Measurements from ENCODE around the gene RNU2-1. TPM values are rescaled to one million over a fixed set of nuclear protein-coding genes. Genes with fewer than 3 reads are reported as not detected.
"Not testable (repeated sequence)": the region's sequence is repeated elsewhere in the genome, so short reads cannot be mapped to it uniquely, and the experiment has no call there.

Gene RNU2-1
- total and polyA plus RNA-seq, 2 of the 13 experiments (the other 11 are each of a cell fraction or from before 2014, with no cell fraction given), result not detected

DNA sequence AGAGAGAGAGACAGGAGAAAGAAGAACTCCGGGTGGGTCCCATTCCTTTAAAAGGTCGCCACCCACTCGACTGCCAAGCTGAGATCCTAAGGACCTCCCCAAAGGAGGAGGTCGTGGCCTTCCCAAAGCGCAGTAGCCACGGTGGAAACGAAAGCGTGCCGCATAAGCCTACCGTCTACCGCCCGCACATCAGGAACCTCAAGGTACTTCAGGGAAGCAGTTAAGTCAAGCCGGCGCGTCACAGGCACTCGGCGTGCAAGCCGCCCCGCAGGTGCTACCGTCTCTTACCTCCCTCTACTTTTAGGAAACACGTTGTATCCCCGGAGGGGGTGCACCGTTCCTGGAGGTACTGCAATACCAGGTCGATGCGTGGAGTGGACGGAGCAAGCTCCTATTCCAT is 5.8 kb upstream of the RNU2-1 start:
- intact Hi-C loops (cut with micrococcal nuclease; ENCODE audit: unreplicated experiment); H3K9ac ChIP-seq (ENCODE audit: insufficient read depth, low read depth, low read length); H3K9me3 ChIP-seq (ENCODE audit: low read length); BruUV-seq (replicated peaks); H4K20me1 ChIP-seq (ENCODE audit: insufficient read depth, low read length); FAIRE-seq; H3K79me2 ChIP-seq (ENCODE audit: insufficient read depth, low read length); H3K4me1 ChIP-seq (ENCODE audit: insufficient read depth, low read length); H2AFZ ChIP-seq (ENCODE audit: low read length); POLR2A ChIA-PET; H3K4me2 ChIP-seq (ENCODE audit: low read depth, low read length); DNase-seq (ENCODE audit: low spot score); H3K27me3 ChIP-seq (ENCODE audit: control insufficient read depth in 1 of 2, insufficient read depth in 2 of 2, low read length in 2 of 2); H3K27ac ChIP-seq (ENCODE audit: extremely low read length, insufficient read depth, low read length); CTCF ChIA-PET (ENCODE audit: low intra/inter-chr PET ratio, low total read pairs); in situ Hi-C loops (cut with HindIII; ENCODE audit: extremely low pct_ligation_motif_present, low pct_unique_long_range_greater_than_20kb); H3K4me3 ChIP-seq (replicated peaks in 1 of 3; ENCODE audit: insufficient read depth in 1 of 3, low read depth in 2 of 3, low read length in 3 of 3); H3K36me3 ChIP-seq (replicated peaks in 1 of 2; ENCODE audit: control insufficient read depth in 1 of 2, insufficient read depth in 2 of 2, low read length in 2 of 2): not testable (repeated sequence)
- no CpG with 5 or more reads among the region's 26 CpGs for WGBS (ENCODE audit: low lambda C conversion rate)
- peak; percentile 49 for ATAC-seq

DNA sequence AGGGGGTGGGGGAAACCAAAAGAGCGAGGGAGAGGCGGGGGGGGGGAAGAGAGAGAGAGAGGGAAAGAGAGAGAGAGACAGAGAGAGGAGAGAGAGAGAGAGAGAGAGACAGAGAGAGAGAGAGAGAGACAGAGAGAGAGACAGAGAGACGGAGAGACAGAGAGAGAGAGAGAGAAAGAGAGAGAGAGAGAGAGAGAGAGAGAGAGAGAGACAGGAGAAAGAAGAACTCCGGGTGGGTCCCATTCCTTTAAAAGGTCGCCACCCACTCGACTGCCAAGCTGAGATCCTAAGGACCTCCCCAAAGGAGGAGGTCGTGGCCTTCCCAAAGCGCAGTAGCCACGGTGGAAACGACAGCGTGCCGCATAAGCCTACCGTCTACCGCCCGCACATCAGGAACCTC is 514 bp downstream of the RNU2-1 start:
- H3K9ac ChIP-seq (ENCODE audit: insufficient read depth, low read depth, low read length); H3K79me2 ChIP-seq (ENCODE audit: insufficient read depth, low read length); CTCF ChIA-PET (ENCODE audit: low intra/inter-chr PET ratio, low total read pairs); H3K4me1 ChIP-seq (ENCODE audit: insufficient read depth, low read length); BruUV-seq (replicated peaks); H3K27ac ChIP-seq (ENCODE audit: extremely low read length, insufficient read depth, low read length); FAIRE-seq; in situ Hi-C loops (cut with HindIII; ENCODE audit: extremely low pct_ligation_motif_present, low pct_unique_long_range_greater_than_20kb); H3K36me3 ChIP-seq (replicated peaks in 1 of 2; ENCODE audit: control insufficient read depth in 1 of 2, insufficient read depth in 2 of 2, low read length in 2 of 2); DNase-seq (ENCODE audit: low spot score); H4K20me1 ChIP-seq (ENCODE audit: insufficient read depth, low read length); H3K4me3 ChIP-seq (replicated peaks in 1 of 3; ENCODE audit: insufficient read depth in 1 of 3, low read depth in 2 of 3, low read length in 3 of 3); ATAC-seq; H3K4me2 ChIP-seq (ENCODE audit: low read depth, low read length); intact Hi-C loops (cut with micrococcal nuclease; ENCODE audit: unreplicated experiment); H2AFZ ChIP-seq (ENCODE audit: low read length); POLR2A ChIA-PET; H3K27me3 ChIP-seq (ENCODE audit: control insufficient read depth in 1 of 2, insufficient read depth in 2 of 2, low read length in 2 of 2); H3K9me3 ChIP-seq (ENCODE audit: low read length): not testable (repeated sequence)
- 3% methylated on average over 5 of the region's 15 CpGs for WGBS (ENCODE audit: low lambda C conversion rate)

DNA sequence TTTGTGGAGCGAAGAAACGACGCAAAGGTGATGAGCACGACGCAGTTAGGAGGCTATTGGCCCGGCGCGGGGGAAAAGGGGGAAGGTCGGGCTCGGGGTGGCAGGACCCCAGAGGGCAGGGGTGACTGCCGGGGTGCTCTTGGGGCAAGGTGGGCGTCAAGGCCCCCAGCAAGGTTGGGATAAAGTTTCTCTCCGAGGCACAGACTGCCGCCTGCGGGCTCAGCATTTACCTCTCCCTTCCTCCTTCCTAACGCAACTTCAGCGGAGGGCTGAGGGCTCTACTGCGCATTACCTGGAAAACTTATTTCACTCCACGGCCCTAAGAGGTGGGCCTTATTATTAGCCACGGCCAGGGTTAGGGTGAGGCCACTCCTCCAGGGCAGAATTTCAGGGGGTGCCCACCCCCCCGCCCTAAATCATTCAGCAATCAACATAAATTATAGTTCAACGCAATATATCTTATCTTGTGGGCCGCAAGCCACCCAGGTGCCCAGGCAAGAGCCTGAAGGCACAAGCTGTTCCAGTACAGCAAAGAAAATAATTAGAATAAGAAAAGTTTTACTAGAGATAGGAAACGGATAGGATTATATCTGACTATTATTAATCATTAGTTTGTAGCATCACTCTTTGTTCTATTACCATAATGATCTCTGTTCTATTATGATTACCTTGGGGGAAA is 1.6 kb downstream of the RNU2-1 start:
- H3K4me3 ChIP-seq (replicated peaks in 1 of 3; ENCODE audit: insufficient read depth in 1 of 3, low read depth in 2 of 3, low read length in 3 of 3), result peak overlapping the region in 1 of 3 experiments; percentile 5; a peak in 1 of 6 replicates
- H3K27me3 ChIP-seq (ENCODE audit: control insufficient read depth in 1 of 2, insufficient read depth in 2 of 2, low read length in 2 of 2); H2AFZ ChIP-seq (ENCODE audit: low read length); H3K79me2 ChIP-seq (ENCODE audit: insufficient read depth, low read length); POLR2A ChIA-PET; H3K9me3 ChIP-seq (ENCODE audit: low read length); H3K4me1 ChIP-seq (ENCODE audit: insufficient read depth, low read length); ATAC-seq; FAIRE-seq; H3K36me3 ChIP-seq (replicated peaks in 1 of 2; ENCODE audit: control insufficient read depth in 1 of 2, insufficient read depth in 2 of 2, low read length in 2 of 2); intact Hi-C loops (cut with micrococcal nuclease; ENCODE audit: unreplicated experiment); CTCF ChIA-PET (ENCODE audit: low intra/inter-chr PET ratio, low total read pairs); in situ Hi-C loops (cut with HindIII; ENCODE audit: extremely low pct_ligation_motif_present, low pct_unique_long_range_greater_than_20kb); DNase-seq (ENCODE audit: low spot score); H3K27ac ChIP-seq (ENCODE audit: extremely low read length, insufficient read depth, low read length); H4K20me1 ChIP-seq (ENCODE audit: insufficient read depth, low read length): not testable (repeated sequence)
- TSS peak; percentile 93 for BruUV-seq (replicated peaks)
- peak overlapping the region; percentile 28 for H3K4me2 ChIP-seq (ENCODE audit: low read depth, low read length)
- WGBS (ENCODE audit: low lambda C conversion rate), result 75% methylated on average over 21 of the region's 24 CpGs
- H3K9ac ChIP-seq (ENCODE audit: insufficient read depth, low read depth, low read length), result 0 out of 2 replicates have a peak overlapping the region, but pooled peaks have one; percentile 27
- 0 out of 2 replicates have a peak, but pooled peaks have one; percentile 9 for TF ChIP-seq KDM3A (CRISPR knock-in tag; IDR thresholded peaks at IDR 0.05; ENCODE audit: low read depth)
- peak; percentile 66 for TF ChIP-seq KDM2A (CRISPR knock-in tag; IDR thresholded peaks at IDR 0.05; ENCODE audit: borderline replicate concordance, low read depth)
- peak; percentile 52; the same call in 1 of the 2 replicates for TF ChIP-seq ZBTB7B (CRISPR knock-in tag; IDR thresholded peaks at IDR 0.05)
- 0 out of 2 replicates have a peak, but pooled peaks have one; percentile 32 for TF ChIP-seq MEIS2 (CRISPR knock-in tag; IDR thresholded peaks at IDR 0.05)
- peak; percentile 24; the same call in 1 of the 2 replicates for TF ChIP-seq MYC (CRISPR knock-in tag; IDR thresholded peaks at IDR 0.05; ENCODE audit: borderline replicate concordance)
- peak; percentile 91; the same call in 1 of the 2 replicates for TF ChIP-seq MTA3 (CRISPR knock-in tag; IDR thresholded peaks at IDR 0.05)
- peak; percentile 23; the same call in 1 of the 2 replicates for TF ChIP-seq PRDM15 (CRISPR knock-in tag; IDR thresholded peaks at IDR 0.05)
